GM19351 (cell line): ENCODE results near the gene LRGUK.
"Not testable (repeated sequence)": the region's sequence is repeated elsewhere in the genome, so short reads cannot be mapped to it uniquely, and the experiment has no call there.

Source experiments
- ATAC-seq: cut with Tn5 transposase; IDR thresholded peaks from one replicate; pipeline ENCODE4 v1.9.1; 2021; ENCODE audit warnings: mild to moderate bottlenecking, moderate library complexity; ENCODE audit not compliant: unreplicated experiment

Gene LRGUK, protein sequence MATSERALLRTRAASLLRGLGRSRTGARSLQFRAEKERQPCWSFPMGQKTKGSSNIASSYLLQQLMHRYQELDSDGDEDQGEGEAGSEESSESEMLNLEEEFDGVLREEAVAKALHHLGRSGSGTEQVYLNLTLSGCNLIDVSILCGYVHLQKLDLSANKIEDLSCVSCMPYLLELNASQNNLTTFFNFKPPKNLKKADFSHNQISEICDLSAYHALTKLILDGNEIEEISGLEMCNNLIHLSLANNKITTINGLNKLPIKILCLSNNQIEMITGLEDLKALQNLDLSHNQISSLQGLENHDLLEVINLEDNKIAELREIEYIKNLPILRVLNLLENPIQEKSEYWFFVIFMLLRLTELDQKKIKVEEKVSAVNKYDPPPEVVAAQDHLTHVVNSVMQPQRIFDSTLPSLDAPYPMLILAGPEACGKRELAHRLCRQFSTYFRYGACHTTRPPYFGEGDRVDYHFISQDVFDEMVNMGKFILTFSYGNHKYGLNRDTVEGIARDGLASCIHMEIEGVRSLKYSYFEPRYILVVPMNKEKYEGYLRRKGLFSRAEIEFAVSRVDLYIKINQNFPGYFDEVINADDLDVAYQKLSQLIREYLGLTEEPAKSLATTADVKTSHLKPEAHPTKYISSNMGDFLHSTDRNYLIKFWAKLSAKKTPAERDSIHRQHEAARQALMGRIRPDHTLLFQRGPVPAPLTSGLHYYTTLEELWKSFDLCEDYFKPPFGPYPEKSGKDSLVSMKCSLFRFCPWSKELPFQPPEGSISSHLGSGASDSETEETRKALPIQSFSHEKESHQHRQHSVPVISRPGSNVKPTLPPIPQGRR

DNA sequence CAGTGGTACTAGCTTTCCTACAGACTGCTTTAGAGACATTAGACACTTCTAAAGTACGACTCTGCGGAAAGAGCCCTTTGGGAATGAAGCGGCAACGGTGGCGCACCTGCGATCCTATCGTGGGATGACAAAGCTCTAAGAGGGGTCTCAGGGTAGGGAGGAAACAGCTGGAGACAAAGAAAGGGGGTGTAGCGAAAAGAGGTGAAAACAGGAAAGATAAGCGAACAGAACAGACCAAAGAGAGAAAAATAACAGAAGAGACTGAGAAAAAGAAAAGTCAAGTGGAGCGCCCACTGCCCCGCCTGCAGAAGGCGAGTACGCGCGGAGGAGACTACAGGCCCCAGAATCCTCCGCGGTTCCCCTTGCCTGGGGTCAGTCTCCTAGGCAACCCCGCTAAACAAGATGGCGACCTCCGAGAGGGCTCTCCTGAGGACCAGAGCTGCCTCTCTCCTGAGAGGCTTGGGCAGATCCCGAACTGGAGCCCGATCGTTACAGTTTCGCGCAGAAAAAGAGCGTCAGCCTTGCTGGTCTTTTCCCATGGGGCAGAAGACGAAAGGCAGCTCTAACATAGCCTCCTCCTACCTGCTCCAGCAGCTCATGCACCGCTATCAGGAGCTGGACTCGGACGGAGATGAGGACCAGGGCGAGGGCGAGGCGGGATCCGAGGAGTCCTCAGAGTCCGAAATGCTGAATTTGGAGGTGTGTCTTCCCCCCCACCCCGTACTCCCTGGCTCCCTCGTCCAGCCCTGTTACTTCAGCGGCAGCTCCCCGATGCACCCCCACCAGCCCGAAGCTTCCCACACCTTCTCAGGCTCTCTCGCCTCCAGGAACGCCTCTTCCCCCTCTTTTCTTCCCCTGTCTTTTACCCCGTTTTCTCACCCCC is at the start of gene LRGUK:
LRGUK (plus strand) TSS at position 375 of the 883 bp plus-strand sequence; CDS start at position 403, 28 bp downstream.
- ATAC-seq = peak; percentile 100

DNA sequence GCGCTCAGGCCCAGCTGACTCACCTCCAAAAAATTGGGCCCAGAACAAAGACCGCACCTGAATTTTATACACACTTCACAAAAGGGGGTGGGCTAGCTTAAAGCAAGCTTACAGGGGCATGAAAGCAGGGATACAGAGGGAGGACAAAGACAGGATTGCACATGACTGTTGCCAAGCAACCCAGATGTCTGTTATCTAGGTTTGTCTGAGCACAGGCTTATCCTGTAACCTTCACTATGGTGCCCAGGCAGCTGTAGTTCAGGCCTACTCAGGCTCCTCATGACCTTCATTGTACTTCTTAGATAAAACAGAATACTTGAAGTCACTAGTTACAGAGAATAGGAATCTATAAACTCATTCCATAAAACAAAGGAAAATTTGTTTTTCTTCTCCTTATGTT is 49.6 kb upstream of the LRGUK start:
- ATAC-seq = not testable (repeated sequence)

DNA sequence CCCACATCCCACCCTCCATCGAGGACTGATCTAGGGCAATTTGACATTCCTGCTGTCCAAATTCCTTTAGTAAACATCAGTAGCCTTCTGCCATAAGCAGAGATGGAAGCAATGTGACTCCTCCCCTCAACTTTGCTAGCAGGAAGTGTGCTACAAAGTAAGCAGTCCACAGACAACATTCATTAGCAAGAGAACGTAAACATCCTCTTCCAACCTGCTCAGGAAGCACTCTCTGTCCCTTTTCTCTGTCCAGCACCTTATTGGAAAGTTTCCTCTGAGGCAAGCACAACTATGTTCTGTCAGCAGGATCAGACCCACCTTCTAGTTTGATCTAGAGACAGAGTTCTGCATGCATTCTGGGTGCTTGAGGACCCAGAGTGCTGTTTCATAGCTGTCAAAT is 48.1 kb upstream of the LRGUK start:
- ATAC-seq = no peak

DNA sequence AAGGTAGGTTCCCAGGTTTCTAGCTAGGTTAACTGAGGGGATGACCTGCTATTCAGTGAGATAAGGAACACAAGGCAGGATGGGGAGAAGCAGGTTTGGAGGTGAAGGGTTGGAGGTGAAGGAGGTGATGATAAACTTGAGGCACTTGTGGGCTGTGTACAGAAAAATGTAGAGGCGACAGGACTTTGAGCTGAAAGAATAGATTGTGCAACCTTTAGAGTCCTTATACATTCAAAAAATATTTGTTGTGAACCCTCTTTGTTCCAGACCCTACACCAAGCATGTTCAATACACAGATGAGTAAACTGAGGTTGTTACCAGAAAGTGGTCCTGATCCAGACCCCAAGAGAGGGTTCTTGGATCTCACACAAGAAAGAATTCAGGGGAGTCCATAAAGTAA is 45.4 kb upstream of the LRGUK start:
- no peak for ATAC-seq

DNA sequence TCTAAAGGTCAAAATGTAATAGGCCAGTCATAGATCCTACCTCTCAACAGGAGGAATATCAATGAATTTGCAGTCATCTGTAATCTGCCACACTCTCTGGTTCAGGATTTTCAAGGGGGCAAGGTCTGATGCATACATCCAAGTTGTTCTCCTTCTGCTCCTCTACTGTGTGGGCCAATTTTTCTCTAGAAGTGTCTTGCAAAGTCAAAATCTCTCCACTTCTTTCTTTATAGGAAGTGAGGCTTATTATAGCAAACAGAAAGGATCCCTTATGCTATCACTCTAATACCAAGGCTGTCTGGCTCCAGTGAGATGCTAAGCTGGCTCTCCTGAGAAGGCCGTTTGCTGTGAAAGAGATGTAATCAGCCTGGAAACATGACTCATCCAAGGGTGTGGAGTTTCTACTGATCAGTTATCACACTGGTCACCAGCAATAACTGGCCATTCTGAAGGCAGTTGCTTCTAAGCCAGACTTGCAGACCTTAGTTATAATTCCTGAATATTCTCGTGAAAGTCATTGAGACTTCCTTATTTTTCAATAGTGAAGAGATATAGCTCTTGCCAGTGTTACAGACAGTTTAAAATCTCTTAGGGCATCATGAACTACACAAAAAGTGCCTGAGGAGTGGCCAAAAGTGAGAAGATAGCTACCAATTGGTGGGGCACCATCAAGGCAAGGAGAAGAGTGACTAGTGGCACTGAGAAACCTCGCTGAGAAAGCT is 43.2 kb upstream of the LRGUK start:
- no peak for ATAC-seq

DNA sequence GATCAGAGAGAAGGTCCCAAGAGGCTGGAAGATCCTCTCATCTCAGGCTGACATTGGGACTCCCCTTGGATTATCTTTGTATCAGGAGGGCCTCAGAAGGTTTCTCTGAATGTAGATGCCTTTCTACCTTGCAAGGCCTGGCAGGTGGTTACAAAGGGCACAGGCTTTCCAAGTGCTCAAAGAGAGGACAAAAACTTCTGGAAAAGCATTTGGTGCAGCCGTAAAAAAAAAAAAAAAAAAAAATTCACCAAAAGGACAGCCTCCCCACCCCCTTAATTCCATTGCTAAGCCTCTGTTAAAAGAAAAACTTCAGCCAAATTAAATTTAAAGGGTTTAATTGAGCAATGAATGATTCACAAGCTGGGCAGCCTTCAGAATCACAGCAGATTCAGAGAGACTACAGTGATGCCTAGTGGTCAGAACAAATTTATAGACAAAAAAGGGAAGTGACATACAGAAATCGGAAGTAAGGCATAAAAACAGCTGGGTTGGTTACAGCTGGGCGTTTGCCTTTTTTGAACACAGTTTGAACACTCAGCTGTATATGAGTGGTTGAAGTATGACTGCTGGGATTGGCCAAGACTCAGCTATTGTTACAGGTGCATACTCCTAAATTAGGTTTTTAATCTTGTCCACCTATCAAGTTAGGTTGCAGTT is 42.5 kb upstream of the LRGUK start:
- peak; percentile 84 for ATAC-seq

DNA sequence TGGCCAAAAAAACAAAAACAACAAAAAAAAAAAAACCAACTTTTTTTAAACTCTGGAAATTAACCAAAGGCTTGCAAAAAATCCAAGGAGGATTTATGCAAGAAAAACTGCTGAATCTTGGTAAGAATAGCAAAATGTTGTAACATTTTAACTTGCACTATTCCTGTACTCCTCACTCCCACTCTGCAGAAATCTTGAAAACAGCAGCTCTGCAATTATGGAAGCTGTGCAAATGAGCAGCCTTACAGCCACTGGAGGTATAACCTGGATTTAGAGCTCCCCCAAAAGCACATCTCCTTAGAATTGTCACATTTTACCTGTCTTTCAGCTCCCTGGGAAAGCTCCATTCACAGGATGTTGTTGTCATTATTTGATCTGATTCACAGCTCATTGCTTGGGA is 41.8 kb upstream of the LRGUK start:
- no peak for ATAC-seq

DNA sequence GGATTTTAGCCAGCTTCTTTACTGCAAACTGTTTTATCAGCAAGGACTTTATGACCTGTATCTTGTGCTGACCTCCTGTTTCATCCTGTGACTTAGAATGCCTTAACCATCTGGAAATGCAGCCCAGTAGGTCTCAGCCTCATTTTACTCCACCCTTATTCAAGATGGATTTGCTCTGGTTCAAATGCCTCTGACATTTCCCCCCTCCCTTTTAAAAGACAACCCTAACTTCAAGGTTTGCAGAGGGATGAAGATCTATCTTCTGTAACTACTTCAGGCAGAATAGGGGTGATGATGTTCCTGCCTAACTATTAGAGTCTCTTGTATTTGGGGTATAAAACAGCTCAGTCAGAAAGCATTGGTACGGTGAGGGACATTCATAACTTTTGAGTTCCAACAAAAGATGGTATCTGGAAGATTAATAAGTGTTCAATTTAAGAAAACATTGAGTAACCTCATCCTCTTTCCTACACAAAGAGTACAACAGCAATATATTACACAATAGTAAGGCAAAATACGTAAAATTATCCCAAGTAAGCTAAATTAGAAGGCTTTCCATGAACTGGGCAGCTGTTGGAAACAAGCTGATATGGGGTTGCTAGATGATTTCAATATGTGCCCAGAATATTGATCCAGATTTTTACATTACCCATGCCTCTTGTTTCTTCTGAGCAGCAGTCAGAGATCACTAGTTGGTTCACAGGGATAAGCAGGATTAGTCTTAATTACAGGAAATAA is 40.0 kb upstream of the LRGUK start:
- ATAC-seq = no peak

DNA sequence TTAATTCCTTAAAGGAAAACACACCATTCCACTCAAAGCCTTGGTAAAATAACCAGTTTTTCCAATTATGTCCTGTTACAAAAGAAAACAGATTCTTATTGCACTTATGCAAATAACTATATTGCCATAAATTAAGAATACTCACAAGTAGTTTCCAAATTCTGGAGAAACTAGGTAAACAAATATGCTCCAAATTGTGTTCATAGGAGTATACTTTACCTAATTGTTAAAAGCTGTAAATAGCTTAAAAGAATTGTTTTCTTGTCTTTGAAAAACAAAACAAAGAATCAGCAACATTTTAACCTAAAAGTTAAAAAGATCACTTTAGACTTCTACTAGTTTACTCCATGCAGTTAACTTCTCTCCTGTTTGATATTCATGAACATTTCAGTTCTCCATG is 38.9 kb upstream of the LRGUK start:
- ATAC-seq = no peak

DNA sequence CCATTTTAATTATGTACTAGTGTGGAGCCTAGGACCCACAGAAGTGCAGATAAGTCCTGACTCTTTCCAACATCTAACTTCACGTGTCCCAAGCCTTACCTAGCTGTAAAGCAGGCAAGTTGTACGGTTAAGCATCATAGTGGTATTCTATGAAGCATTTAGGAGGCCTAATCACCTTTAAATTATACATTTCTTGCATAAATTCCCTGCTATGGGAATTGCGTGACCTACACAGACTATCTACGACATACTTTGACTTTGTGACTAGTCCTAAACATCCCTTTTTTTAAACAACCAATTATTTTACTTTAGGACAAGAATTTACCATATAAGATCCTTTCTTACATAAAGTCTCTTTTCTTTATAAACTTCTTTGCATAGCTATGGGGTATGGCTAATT is 37.7 kb upstream of the LRGUK start:
- ATAC-seq = no peak

DNA sequence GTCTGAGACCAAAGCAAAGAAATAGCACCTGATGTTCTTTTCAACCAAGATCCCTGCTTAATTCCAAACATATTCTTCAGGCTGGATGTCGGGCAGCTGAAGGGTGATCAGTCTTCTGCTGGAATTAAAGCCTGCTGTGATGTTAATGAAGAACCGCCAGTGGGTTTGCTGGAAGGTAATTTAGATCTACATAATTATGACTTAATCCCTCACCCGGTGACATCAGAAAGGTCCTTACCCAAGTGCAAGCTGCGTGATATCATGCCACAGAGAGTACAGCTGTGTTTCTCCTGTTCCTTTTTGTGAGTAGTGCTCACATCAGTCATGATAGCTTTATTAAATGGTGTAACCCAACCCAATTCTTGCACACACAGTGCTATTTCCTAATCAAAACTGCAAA is 29.1 kb upstream of the LRGUK start:
- no peak for ATAC-seq

DNA sequence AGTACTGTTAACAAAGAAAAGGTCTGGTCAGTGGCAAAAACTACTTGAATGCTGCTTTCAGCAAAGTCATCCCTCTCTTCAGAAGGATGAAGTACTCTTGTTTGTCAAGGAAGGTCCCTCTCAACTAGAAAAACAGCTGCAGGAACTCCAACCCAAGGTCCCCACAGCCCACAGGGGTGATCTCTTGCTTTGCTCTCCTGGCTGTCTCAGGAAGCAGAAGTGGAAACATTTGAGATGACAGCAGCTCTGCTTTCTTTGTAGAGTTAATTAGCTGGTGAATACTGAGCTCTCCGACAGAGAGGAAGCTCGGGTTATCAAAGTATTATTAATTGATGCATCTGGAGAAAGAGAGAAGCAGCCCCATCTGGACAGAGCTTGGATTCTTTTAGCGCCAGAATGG is 25.4 kb upstream of the LRGUK start:
- ATAC-seq = no peak

DNA sequence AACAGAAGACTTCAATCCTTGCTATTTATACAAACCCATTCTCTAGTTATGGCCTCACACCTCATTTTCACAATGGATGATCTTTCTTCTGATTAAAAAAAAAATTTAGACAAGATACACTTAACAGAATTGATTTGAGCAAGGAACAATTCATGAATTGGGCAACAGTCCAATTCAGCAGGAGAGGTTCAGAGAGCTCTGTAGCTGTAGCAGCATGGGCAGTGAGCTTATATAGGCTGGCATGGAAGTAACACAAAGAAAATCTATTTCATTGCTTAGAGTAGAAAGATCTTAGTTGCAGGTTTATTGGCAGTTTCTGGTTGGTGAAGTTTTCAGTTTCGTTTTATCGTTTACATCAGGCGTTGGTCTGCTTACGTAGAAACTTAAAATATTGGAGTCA is 23.0 kb upstream of the LRGUK start:
- ATAC-seq = no peak

DNA sequence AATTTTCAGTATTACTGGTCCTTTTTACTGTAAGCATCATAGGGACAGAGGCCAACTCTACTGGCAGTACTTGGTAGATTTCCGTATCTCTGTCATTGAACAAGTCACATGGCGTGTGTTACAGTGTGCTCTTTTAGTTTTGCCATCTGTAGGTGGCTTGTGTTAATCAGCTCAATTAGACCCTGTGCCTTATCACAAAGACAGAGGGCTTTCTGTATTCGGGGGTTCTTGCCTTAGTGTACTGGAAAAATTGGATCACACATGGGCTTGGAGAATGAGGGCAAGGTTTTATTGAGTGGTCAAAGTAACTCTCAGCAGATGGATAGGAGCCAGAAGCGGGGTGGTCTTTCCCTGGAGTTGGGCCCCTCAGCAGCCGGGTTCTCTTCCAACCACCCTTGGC is 21.3 kb upstream of the LRGUK start:
- ATAC-seq = no peak

DNA sequence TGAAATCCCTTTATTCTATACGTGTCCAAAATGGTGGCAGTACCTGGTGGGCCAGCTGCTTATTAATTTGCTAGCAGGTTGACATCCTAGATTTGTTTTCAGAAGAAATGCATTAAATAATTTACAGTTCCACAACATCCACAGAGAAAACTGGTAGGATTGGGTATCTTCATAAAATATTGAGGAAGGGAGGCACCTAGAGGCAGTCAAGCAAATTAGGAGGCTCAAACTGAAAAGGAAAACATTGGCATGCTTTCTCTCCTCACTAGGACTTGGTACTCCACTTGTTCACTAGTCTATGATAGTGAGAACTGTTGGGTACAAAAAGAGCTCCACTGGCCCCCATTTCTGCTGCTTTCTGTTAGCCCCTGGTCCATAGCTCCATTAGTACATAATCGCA is 18.3 kb upstream of the LRGUK start:
- no peak for ATAC-seq

DNA sequence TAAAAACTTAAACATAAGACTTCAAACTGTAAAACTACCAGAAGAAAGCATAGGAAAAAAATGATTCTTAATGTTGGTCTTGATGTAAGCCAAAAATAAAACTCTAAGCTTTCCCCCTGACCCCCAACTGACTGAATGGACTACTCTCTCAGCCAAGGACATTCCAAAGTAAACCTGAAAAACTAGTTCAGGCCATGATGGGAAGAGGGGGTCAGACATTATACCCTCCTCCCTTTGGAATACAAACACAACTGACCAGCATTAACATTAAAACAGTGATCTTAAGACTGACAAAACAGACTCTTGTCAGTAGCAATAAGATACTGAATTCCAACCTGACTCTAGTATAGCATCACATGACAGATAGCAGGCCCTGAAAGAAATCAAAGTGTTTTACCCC is 13.5 kb upstream of the LRGUK start:
- no peak for ATAC-seq

DNA sequence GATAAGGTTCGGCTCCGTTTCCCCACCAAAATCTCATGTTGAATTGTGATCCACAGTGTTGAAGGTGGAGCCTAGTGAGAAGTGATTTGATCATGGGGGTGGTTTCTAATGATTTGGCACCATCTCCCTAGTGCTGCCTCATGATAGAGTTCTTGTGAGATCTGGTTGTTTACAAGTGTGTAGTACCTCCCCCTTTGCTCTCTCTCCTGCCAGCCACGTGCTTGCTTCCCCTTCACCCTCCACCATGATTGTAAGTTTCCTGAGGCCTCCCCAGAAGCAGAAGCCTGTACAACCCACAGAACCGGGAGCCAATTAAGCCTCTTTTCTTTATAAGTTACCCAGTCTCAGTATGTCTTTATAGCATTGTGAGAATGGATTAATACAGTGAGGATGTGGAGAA is 12.1 kb upstream of the LRGUK start:
- ATAC-seq = no peak

DNA sequence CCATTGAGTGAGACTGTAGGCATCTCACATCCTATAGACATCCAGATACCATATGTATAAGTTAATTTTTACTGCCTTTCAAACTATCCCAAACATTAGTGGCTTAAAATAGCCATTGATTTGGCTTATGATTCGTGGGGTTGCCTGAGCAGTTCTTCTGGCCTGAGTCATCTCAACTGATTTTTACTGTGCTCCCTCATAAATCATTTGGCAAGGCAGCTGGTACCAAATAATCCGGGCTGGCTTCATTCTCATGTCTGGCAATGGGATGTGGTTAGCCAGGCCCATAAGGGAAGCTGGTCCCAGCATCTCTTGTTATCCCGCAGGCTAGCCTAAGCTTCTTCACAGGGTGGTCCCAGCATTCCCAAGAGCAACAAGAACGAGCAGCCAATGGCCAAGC is 6.7 kb upstream of the LRGUK start:
- no peak for ATAC-seq

DNA sequence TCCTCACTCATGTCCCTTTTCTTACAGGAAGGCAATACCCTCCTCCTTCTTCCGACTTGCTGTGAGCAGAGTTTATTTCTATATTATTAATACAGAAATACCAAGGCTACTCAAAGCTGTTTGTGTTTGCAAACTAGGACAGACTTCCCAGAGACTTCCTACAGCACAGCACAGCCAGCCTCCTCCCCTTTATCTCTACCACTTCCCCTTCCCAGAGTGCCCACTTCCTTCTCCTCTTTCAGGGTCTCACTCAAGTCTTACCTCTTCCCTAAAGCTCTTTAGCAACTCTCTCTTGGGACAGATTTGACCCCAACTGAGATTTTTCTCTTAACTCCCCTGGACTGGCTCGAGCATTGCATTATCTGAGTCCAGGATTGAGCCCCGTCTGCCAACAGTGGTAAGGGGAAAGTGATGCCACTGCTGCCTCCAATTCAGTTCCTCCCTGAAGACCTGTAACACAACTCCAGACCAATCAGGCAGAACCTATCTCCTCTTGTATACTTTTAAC is 5.5 kb upstream of the LRGUK start:
- no peak for ATAC-seq
